Common myeloid progenitor, CD34-positive (primary cell): Measurements from ENCODE around the gene TSPAN5.
"Not testable (repeated sequence)": the region's sequence is repeated elsewhere in the genome, so short reads cannot be mapped to it uniquely, and the experiment has no call there.

Experiments
- CTCF ChIA-PET: fragments of 350-600 bp; sonication (Branson Sonifier 250); formaldehyde crosslinking; loops from one replicate; lab custom pipeline; 2021; ENCODE audit warnings: antibody characterized with exemption; lab: Charles Lee
- POLR2A ChIA-PET: fragments of 350-600 bp; sonication (Branson Sonifier 250); formaldehyde crosslinking; loops from one replicate; lab custom pipeline; 2021; ENCODE audit warnings: antibody characterized with exemption; lab: Charles Lee
- DNase-seq, 3 donors: peaks; one replicate each; pipeline versions ENCODE4 v3.0.0 to v3.0.0-alpha.2; 2013
- H3K27ac ChIP-seq, 2 experiments: 1 replicate in 1 of 2; 2 replicates in 1 of 2; pipeline ENCODE4 v1.7.0; 2013; ENCODE audit warnings: inconsistent platforms in 2 of 2, low read length in 2 of 2, mild to moderate bottlenecking in 2 of 2, low read depth in 1 of 2, moderate library complexity in 1 of 2; ENCODE audit not compliant: severe bottlenecking in 2 of 2, insufficient read depth in 1 of 2, poor library complexity in 1 of 2
- H3K27me3 ChIP-seq, 5 experiments: replicated peaks in 2 of 5; 1 replicate in 3 of 5; 2 replicates in 2 of 5; pipeline versions ENCODE4 v1.6.1 to v1.7.0; 2013; ENCODE audit warnings: low read length in 4 of 5, mild to moderate bottlenecking in 2 of 5, moderate library complexity in 2 of 5, inconsistent platforms in 1 of 5; ENCODE audit not compliant: insufficient read depth in 5 of 5, control insufficient read depth in 4 of 5
- H3K36me3 ChIP-seq, 4 experiments: 1 replicate in 2 of 4; 2 replicates in 2 of 4; pipeline versions ENCODE4 v1.6.1 to v1.7.0; 2013; ENCODE audit warnings: low read length in 3 of 4, control low read depth in 1 of 4, mild to moderate bottlenecking in 1 of 4; ENCODE audit not compliant: control insufficient read depth in 4 of 4, insufficient read depth in 4 of 4
- H3K4me1 ChIP-seq, 4 experiments: 1 replicate in 3 of 4; 2 replicates in 1 of 4; pipeline versions ENCODE4 v1.6.1 to v1.7.1; 2013; ENCODE audit warnings: low read length in 3 of 4, mild to moderate bottlenecking in 3 of 4, control low read depth in 1 of 4, inconsistent platforms in 1 of 4, moderate library complexity in 1 of 4; ENCODE audit not compliant: control insufficient read depth in 4 of 4, insufficient read depth in 4 of 4; ENCODE audit errors: control extremely low read depth in 1 of 4
- H3K4me3 ChIP-seq, 7 experiments: 1 replicate in 4 of 7; 2 replicates in 3 of 7; pipeline versions ENCODE4 v1.5.1 to v1.7.0; 2013; ENCODE audit warnings: mild to moderate bottlenecking in 7 of 7, low read length in 6 of 7, moderate library complexity in 6 of 7, inconsistent platforms in 2 of 7, low read depth in 2 of 7, control low read depth in 1 of 7; ENCODE audit not compliant: insufficient read depth in 4 of 7, control insufficient read depth in 1 of 7; ENCODE audit errors: extremely low read depth in 1 of 7
- H3K9me3 ChIP-seq, 5 experiments: 1 replicate in 4 of 5; 2 replicates in 1 of 5; pipeline versions ENCODE4 v1.6.1 to v1.7.1; 2013; ENCODE audit warnings: low read length in 4 of 5, mild to moderate bottlenecking in 2 of 5, inconsistent platforms in 1 of 5, low read depth in 1 of 5, moderate library complexity in 1 of 5; ENCODE audit not compliant: control insufficient read depth in 4 of 5, insufficient read depth in 2 of 5; ENCODE audit errors: control extremely low read depth in 1 of 5
- WGBS: methylation state at CpG from one replicate; pipeline ENCODE4 v1.1.5; 2013; ENCODE audit not compliant: insufficient coverage; 5-methylcytosine and 5-hydroxymethylcytosine counted together

Gene TSPAN5

GRCh38 chr4:98542011-98542410, 116.4 kb downstream of the TSPAN5 start:
- Histone ChIP-seq H3K27ac (no peak overlapping the region), H3K4me1 (no peaks in the 10 kb centered on the region), H3K9me3 (no peaks in the 10 kb centered on the region), H3K36me3 (no peaks in the 10 kb centered on the region), H3K27me3 (no peaks in the 10 kb centered on the region), H3K4me3 (no peak overlapping the region)
- no peak for DNase-seq
- POLR2A ChIA-PET = no interaction called here
- WGBS = no CpG with 5 or more reads among the region's 2 CpGs
- CTCF ChIA-PET = no interaction called here

- DNase-seq = no peak
- Histone ChIP-seq H3K4me1 (no peaks in the 10 kb centered on the region), H3K4me3 (no peak overlapping the region), H3K36me3 (no peaks in the 10 kb centered on the region), H3K27ac (no peak overlapping the region), H3K27me3 (no peaks in the 10 kb centered on the region), H3K9me3 (no peaks in the 10 kb centered on the region)
- WGBS = 81% methylated on average over 2 of the region's 4 CpGs
- CTCF ChIA-PET = interaction anchor here (1.3 kb wide), 1 partner anchor 12 kb away, joined by 5 read pairs; no protein-coding TSS in a partner anchor
- POLR2A ChIA-PET = no interaction called here
These were observed 117.6 kb downstream of the TSPAN5 start for GRCh38 chr4:98540803-98541202.

- ChIA-PET CTCF (interaction anchor here (1.3 kb wide), 1 partner anchor 11 kb away, joined by 5 read pairs; no protein-coding TSS in a partner anchor), POLR2A (no interaction called here)
- WGBS = 100% methylated on average over 4 of the region's 5 CpGs
- H3K27ac ChIP-seq = no peak overlapping the region
- H3K4me3 ChIP-seq = no peak overlapping the region
- H3K27me3 ChIP-seq = no peaks in the 10 kb centered on the region
- DNase-seq = no peak
- H3K9me3 ChIP-seq = no peaks in the 10 kb centered on the region
- no peaks in the 10 kb centered on the region for H3K36me3 ChIP-seq
- H3K4me1 ChIP-seq = no peaks in the 10 kb centered on the region
These were observed 118.7 kb downstream of the TSPAN5 start for GRCh38 chr4:98539741-98540140.

- ChIA-PET POLR2A (no interaction called here), CTCF (interaction anchor here (0.7 kb wide), 1 partner anchor 11 kb away, joined by 3 read pairs; no protein-coding TSS in a partner anchor)
These were observed 119.1 kb downstream of the TSPAN5 start for GRCh38 chr4:98539299-98539698.

GRCh38 chr4:98536631-98537030, 121.8 kb downstream of the TSPAN5 start:
- no peaks in the 10 kb centered on the region for H3K4me1 ChIP-seq
- no peaks in the 10 kb centered on the region for H3K9me3 ChIP-seq
- DNase-seq = no peak
- H3K27ac ChIP-seq = no peak overlapping the region
- no peaks in the 10 kb centered on the region for H3K36me3 ChIP-seq
- ChIA-PET CTCF (no interaction called here), POLR2A (no interaction called here)
- no peaks in the 10 kb centered on the region for H3K27me3 ChIP-seq
- no peak overlapping the region for H3K4me3 ChIP-seq
- 99% methylated on average over 10 of the region's 11 CpGs for WGBS

More at GRCh38 chr4:98539299-98539698, 119.1 kb downstream of the TSPAN5 start:
- WGBS = 100% methylated on average over 1 of the region's 1 CpG
- Histone ChIP-seq H3K9me3 (no peaks in the 10 kb centered on the region), H3K4me3 (no peak overlapping the region), H3K27ac (no peak overlapping the region), H3K36me3 (no peaks in the 10 kb centered on the region), H3K4me1 (no peaks in the 10 kb centered on the region), H3K27me3 (no peaks in the 10 kb centered on the region)
- no peak for DNase-seq

- CTCF ChIA-PET, H3K27ac ChIP-seq, DNase-seq, H3K27me3 ChIP-seq, H3K36me3 ChIP-seq, H3K4me3 ChIP-seq, POLR2A ChIA-PET, H3K4me1 ChIP-seq, H3K9me3 ChIP-seq: not testable (repeated sequence)
- 100% methylated on average over 1 of the region's 2 CpGs for WGBS
These were observed 124.3 kb downstream of the TSPAN5 start for GRCh38 chr4:98534146-98534545.

- ChIA-PET CTCF (interaction anchor here (0.9 kb wide), 1 partner anchor 12 kb away, joined by 3 read pairs; no protein-coding TSS in a partner anchor), POLR2A (no interaction called here)
- no peak overlapping the region for H3K27ac ChIP-seq
- no peaks in the 10 kb centered on the region for H3K9me3 ChIP-seq
- no peaks in the 10 kb centered on the region for H3K4me1 ChIP-seq
- no peaks in the 10 kb centered on the region for H3K36me3 ChIP-seq
- WGBS = no CpG with 5 or more reads among the region's 3 CpGs
- no peak overlapping the region for H3K4me3 ChIP-seq
- no peaks in the 10 kb centered on the region for H3K27me3 ChIP-seq
- DNase-seq = no peak
These were observed 127.8 kb downstream of the TSPAN5 start for GRCh38 chr4:98530572-98530971.
